Activated CD4-positive, alpha-beta T cell treated with anti-CD3 and anti-CD28 coated beads, Interleukin-2, amount 50 U/mL, for 24 hours (primary cell): Measurements from ENCODE around the gene RCBTB2.

Experiments
- DNase-seq, 2 donors: peaks; one replicate each; pipeline ENCODE4 v3.0.0-alpha.2; 2020; ENCODE audit warnings: low read depth in 1 of 2, low spot score in 1 of 2

RCBTB2 gene

GRCh38 chr13:48531416-48532255 lies 1.2 kb downstream of the RCBTB2 start:
- no peak for DNase-seq

DNA sequence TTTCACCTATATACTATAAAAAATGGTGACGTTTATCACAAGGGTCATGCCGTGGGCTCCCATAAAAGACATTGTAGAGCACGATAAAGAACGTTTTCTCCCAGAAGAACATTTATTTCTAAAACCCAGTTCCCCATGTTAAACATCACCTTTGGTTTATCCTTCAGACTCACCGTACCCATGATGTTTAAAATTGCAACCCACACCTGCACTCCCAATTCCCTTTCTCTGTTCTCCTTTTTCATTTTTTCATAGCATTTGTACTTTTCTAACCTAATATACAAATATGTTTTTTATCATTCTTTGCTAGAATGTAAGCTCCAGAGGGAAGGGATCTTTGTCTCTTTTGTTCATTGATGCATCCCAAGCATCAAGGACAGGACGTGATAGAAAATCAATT lies 2.0 kb downstream of the RCBTB2 start:
- DNase-seq = no peak

GRCh38 chr13:48528720-48529119 lies 4.2 kb downstream of the RCBTB2 start:
- no peak for DNase-seq

DNA sequence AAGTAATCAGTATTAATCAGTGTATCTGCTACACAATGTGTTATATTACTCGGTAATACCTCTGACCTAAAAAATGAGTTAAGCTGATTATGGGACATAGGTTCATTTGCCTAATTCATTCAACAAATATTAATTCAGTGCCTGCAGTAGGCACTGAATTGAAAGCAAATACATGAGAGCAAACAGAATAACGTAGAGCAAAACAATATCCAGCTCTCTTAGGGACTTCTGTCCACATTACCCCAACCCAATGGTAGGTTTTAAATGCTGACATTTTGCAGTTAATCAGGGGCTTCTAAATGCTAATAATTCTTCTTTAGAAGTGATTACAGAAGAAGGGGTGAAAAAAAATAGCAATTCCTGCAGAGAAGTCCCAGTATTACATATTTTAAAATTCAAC lies 4.9 kb downstream of the RCBTB2 start:
- no peak for DNase-seq

GRCh38 chr13:48526286-48526685 lies 6.6 kb downstream of the RCBTB2 start:
- DNase-seq = no peak

GRCh38 chr13:48518083-48518482 lies 14.8 kb downstream of the RCBTB2 start:
- DNase-seq = no peak

- no peak for DNase-seq
Observed at GRCh38 chr13:48515732-48516131, 17.1 kb downstream of the RCBTB2 start.

- no peak for DNase-seq
Observed at GRCh38 chr13:48514793-48515192, 18.1 kb downstream of the RCBTB2 start.

- DNase-seq = no peak
Observed at GRCh38 chr13:48511621-48512230, 21.2 kb downstream of the RCBTB2 start.

DNA sequence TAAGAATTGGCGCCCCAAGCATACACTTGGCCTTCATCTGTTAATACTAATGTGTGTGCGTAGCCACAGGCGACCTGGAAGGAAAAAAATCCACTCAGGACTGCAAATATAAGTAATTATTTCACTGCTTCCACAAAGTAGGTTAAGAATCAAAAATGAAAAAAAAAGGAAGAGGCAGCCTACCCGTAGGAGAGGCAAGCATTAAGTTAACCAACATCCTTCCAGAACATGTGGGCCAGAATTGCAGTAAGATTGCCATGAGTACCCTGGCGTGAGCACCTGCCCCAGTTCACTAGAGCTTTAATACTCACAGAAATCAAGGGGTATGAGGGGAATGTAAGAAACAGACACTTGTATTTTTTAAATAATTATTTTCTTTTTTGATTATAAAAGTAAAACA lies 22.2 kb downstream of the RCBTB2 start:
- no peak for DNase-seq

DNA sequence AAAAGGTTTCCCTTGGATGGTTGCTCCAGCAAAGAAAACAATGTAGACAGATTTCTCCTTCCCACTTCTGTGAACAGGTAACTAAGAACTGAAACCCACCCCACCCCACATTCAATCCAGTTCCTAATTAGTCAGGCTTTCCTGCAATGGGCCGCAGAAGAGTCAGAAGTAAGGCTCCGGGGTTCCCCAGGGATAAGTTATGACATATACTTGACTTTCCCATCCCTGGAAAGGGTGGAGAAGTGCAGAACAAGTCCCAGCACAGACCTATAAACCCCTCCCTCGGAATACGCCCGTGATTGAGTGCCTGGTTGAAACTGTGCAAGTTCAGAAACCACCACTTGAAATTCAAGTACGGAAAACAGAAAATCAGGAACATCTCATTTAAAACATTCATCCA lies 24.9 kb downstream of the RCBTB2 start:
- no peak for DNase-seq

GRCh38 chr13:48507021-48507420 lies 25.9 kb downstream of the RCBTB2 start:
- no peak for DNase-seq

DNA sequence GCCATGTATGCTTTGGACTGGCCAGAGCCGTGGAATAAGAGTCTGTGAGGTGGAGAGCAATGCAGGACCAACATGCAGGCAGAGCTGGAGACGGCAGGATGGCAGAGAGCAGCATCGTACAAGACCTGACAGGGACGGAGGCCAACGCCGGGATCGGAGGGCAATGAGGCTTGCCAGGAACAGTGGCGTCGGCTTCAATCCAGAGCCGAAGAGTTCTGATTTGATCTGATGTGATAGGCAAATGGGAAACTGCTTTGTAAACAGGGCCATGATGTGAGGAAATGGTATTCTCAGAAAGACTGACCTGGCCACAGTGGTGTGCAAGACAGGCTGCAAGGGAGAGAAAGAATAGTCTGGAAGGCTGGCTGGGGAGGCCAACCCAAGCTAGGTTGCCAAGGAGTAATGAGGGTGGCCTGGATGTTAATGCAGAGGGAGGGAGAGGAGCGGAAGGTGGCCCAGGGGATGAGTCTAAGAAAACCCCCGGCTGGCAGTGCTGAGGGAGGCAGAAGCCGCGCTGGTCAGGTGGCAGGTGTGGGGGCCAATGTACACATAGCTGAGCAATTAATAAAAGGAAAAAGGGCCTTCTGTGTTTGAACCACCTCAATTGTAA lies 26.7 kb downstream of the RCBTB2 start:
- DNase-seq = no peak

GRCh38 chr13:48505597-48506091 lies 27.2 kb downstream of the RCBTB2 start:
- peak in 1 of 2 donors; percentile 58 for DNase-seq

DNA sequence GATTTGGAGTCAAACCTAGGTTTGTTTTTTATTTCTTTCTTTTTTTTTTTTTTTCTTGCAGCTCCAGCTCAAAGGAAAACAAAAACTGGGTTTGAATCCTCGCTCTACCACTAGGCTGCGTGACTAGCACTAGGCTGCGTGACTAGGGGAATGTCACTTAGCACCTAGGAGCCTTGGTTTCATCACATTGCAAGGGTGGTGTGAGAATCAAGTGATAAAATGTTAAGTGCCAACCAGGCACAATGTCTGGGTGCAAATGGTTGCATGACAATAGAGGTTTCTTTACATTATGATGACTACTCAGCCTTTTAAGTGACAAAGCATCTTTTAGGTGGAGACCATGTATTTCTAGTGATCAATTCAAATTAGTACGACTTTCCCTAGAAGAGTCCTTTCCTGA lies 27.9 kb downstream of the RCBTB2 start:
- DNase-seq = peak in 1 of 2 donors; percentile 25

- no peak for DNase-seq
Observed at GRCh38 chr13:48504606-48505005, 28.3 kb downstream of the RCBTB2 start.

- no peak for DNase-seq
Observed at GRCh38 chr13:48502601-48503319, 30.1 kb downstream of the RCBTB2 start.

GRCh38 chr13:48501705-48502104 lies 31.2 kb downstream of the RCBTB2 start:
- DNase-seq = no peak

DNA sequence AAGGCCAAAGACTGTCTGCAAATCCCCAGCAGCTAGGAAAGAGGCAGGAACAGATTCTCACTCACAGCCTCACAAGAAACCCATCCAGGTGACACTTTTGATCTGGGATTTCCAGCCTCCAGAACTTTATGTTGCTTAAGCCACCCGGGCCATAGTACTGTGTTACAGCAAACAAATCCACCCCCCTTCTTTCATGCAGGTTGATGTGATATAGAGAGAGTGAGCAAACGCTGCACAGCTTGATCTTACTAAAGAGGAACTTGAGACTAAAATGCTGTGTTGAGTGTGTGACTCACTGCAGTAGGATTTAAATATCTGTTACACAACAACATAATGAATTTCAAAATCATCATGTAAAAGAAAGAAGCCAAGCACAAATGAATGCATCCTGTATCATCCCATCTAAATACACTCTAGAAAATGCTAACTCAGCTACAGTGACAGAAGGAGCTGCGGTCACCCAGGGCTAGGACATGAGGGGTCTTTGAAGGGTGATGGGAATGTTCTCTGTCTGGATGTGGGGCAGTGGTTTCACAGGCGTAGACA lies 32.2 kb downstream of the RCBTB2 start:
- DNase-seq = no peak

GRCh38 chr13:48497669-48498068 lies 35.2 kb downstream of the RCBTB2 start:
- no peak for DNase-seq
